Measurements from ENCODE around the gene SAPCD1. TPM values are rescaled to one million over a fixed set of nuclear protein-coding genes. Genes with fewer than 3 reads are reported as not detected.
"Not testable (repeated sequence)": the region's sequence is repeated elsewhere in the genome, so short reads cannot be mapped to it uniquely, and the experiment has no call there.

The SAPCD1 gene
- total RNA-seq, 1 donor from 2014 or later: 2.7 TPM

- no peak for DNase-seq (ENCODE audit: low spot score)
Measured at GRCh38 chr6:31777667-31778050, 15.2 kb downstream of the SAPCD1 start.

- DNase-seq (ENCODE audit: low spot score): no peak
Measured at GRCh38 chr6:31778193-31778592, 15.7 kb downstream of the SAPCD1 start.

GRCh38 chr6:31778999-31779885, 16.8 kb downstream of the SAPCD1 start:
- DNase-seq (ENCODE audit: low spot score): no peak

- DNase-seq (ENCODE audit: low spot score): no peak
Measured at GRCh38 chr6:31779908-31780307, 17.5 kb downstream of the SAPCD1 start.

- no peak for DNase-seq (ENCODE audit: low spot score)
Measured at GRCh38 chr6:31780507-31781243, 18.2 kb downstream of the SAPCD1 start.

GRCh38 chr6:31781244-31782125, 19.0 kb downstream of the SAPCD1 start:
- DNase-seq (ENCODE audit: low spot score): no peak

GRCh38 chr6:31782126-31782855, 19.8 kb downstream of the SAPCD1 start:
- DNase-seq (ENCODE audit: low spot score): no peak

- no peak for DNase-seq (ENCODE audit: low spot score)
Measured at GRCh38 chr6:31784098-31784925, 21.9 kb downstream of the SAPCD1 start.

GRCh38 chr6:31785475-31785874, 23.0 kb downstream of the SAPCD1 start:
- no peak for DNase-seq (ENCODE audit: low spot score)

GRCh38 chr6:31791324-31792089, 29.1 kb downstream of the SAPCD1 start:
- DNase-seq (ENCODE audit: low spot score): peak; percentile 37

- DNase-seq (ENCODE audit: low spot score): no peak
Measured at GRCh38 chr6:31792090-31792374, 29.6 kb downstream of the SAPCD1 start.

GRCh38 chr6:31792761-31793171, 30.3 kb downstream of the SAPCD1 start:
- peak; percentile 32 for DNase-seq (ENCODE audit: low spot score)

GRCh38 chr6:31793927-31794245, 31.4 kb downstream of the SAPCD1 start:
- DNase-seq (ENCODE audit: low spot score): not testable (repeated sequence)

GRCh38 chr6:31794294-31794865, 31.9 kb downstream of the SAPCD1 start:
- no peak for DNase-seq (ENCODE audit: low spot score)

GRCh38 chr6:31794866-31795615, 32.6 kb downstream of the SAPCD1 start:
- no peak for DNase-seq (ENCODE audit: low spot score)

- peak; percentile 88 for DNase-seq (ENCODE audit: low spot score)
Measured at GRCh38 chr6:31795616-31796298, 33.3 kb downstream of the SAPCD1 start, which contains the start of gene VARS1. Gene VARS1 (minus strand): TSS chr6:31795752. CDS start chr6:31795217, 535 bp downstream.

- no peak for DNase-seq (ENCODE audit: low spot score)
Measured at GRCh38 chr6:31796993-31797385, 34.5 kb downstream of the SAPCD1 start.

- DNase-seq (ENCODE audit: low spot score): no peak
Measured at GRCh38 chr6:31797588-31797987, 35.1 kb downstream of the SAPCD1 start.

Data from mucosa of gallbladder (tissue), 1 donor.